MM.1S (cell line): ENCODE measurements around the gene NCBP1.

Experiments
- DNase-seq: peaks from one replicate; pipeline ENCODE4 v3.0.0-alpha.2; 2015
- H2AFZ ChIP-seq: fragments of 300-600 bp; sonication (generic); 2 replicates; pipeline ENCODE4 v1.6.0; 2016; ENCODE audit warnings: antibody characterized with exemption, low read length
- H3F3A ChIP-seq: fragments of 300-600 bp; sonication (generic); 2 replicates; pipeline ENCODE4 v1.6.1; 2016; ENCODE audit warnings: mild to moderate bottlenecking, antibody characterized with exemption, low read length, moderate library complexity, mixed read lengths; ENCODE audit not compliant: insufficient read depth
- H3K27ac ChIP-seq: fragments of 300-600 bp; sonication (generic); 2 replicates; pipeline ENCODE4 v1.5.1; 2016; ENCODE audit warnings: mild to moderate bottlenecking, low read length
- H3K27me3 ChIP-seq: fragments of 300-600 bp; sonication (generic); replicated peaks from 2 replicates; pipeline ENCODE4 v1.6.0; 2016; ENCODE audit warnings: low read length; ENCODE audit not compliant: insufficient read depth
- H3K36me3 ChIP-seq: fragments of 300-600 bp; sonication (generic); replicated peaks from 2 replicates; pipeline ENCODE4 v1.6.1; 2016; ENCODE audit warnings: mild to moderate bottlenecking, low read length, mixed read lengths; ENCODE audit not compliant: insufficient read depth
- H3K4me1 ChIP-seq: fragments of 300-600 bp; sonication (generic); 2 replicates; pipeline ENCODE4 v1.6.1; 2016; ENCODE audit warnings: low read length, mixed read lengths
- H3K4me2 ChIP-seq: fragments of 300-600 bp; sonication (generic); 2 replicates; pipeline ENCODE4 v1.6.0; 2016; ENCODE audit warnings: low read depth, low read length
- H3K4me3 ChIP-seq: fragments of 300-600 bp; sonication (generic); 2 replicates; pipeline ENCODE4 v1.5.1; 2016; ENCODE audit warnings: low read length, mixed read lengths
- H3K79me2 ChIP-seq: fragments of 300-600 bp; sonication (generic); 2 replicates; pipeline ENCODE4 v1.6.1; 2016; ENCODE audit warnings: mixed run types, low read length, mixed read lengths
- H3K9ac ChIP-seq: fragments of 300-600 bp; sonication (generic); 2 replicates; pipeline ENCODE4 v1.6.1; 2016; ENCODE audit warnings: low read length, mixed read lengths
- H3K9me2 ChIP-seq: fragments of 300-600 bp; sonication (generic); replicated peaks from 2 replicates; pipeline ENCODE4 v1.6.1; 2016; ENCODE audit warnings: mild to moderate bottlenecking, low read length, mixed read lengths; ENCODE audit not compliant: insufficient read depth
- H3K9me3 ChIP-seq: fragments of 300-600 bp; sonication (generic); replicated peaks from 2 replicates; pipeline ENCODE4 v1.6.1; 2016; ENCODE audit warnings: mild to moderate bottlenecking, low read length, mixed read lengths; ENCODE audit not compliant: insufficient read depth
- H4K20me1 ChIP-seq: fragments of 300-600 bp; sonication (generic); 2 replicates; pipeline ENCODE4 v1.6.1; 2016; ENCODE audit warnings: mild to moderate bottlenecking, low read length, moderate library complexity, mixed read lengths; ENCODE audit not compliant: insufficient read depth
- CTCF ChIP-seq: fragments of 300-600 bp; sonication (generic); IDR thresholded peaks from 2 replicates; pipeline ENCODE4 v1.5.1; 2016; ENCODE audit warnings: antibody characterized with exemption, low read length, mixed read lengths
- EZH2 ChIP-seq: fragments of 300-600 bp; sonication (generic); optimal IDR thresholded peaks from 2 replicates; pipeline ENCODE3; 2017; ENCODE audit warnings: low read depth, mild to moderate bottlenecking, antibody characterized with exemption, low read length, mixed read lengths
- EZH2phosphoT487 ChIP-seq: fragments of 300-600 bp; sonication (generic); IDR thresholded peaks from 2 replicates; pipeline ENCODE4 v1.6.1; 2018; ENCODE audit warnings: antibody characterized with exemption, low read length

Gene NCBP1

GRCh38 chr9:97596906-97597305 lies 36.7 kb upstream of the NCBP1 start:
- no peak for DNase-seq
- H3F3A ChIP-seq, result 0 out of 2 replicates have a peak, but pooled peaks cover 3% of the 10 kb centered on the region
- no peak overlapping the region for H3K9ac ChIP-seq
- H3K27me3 ChIP-seq, result no peaks in the 10 kb centered on the region
- H3K4me2 ChIP-seq, result no peak overlapping the region
- no peaks in the 10 kb centered on the region for H4K20me1 ChIP-seq
- no peaks in the 10 kb centered on the region for H3K79me2 ChIP-seq
- H3K4me3 ChIP-seq, result no peak overlapping the region
- no peaks in the 10 kb centered on the region for H3K9me2 ChIP-seq
- H3K36me3 ChIP-seq, result 0 out of 2 replicates have a peak, but pooled peaks cover 2% of the 10 kb centered on the region
- peaks cover 16% of the 10 kb centered on the region for H3K4me1 ChIP-seq
- no peaks in the 10 kb centered on the region for H3K9me3 ChIP-seq
- H3K27ac ChIP-seq, result no peak overlapping the region
- H2AFZ ChIP-seq, result no peak overlapping the region
- TF ChIP-seq CTCF, result no peak
- no peak for TF ChIP-seq EZH2

- peak overlapping the region; percentile 70 for H2AFZ ChIP-seq
- H3K4me1 ChIP-seq, result peaks cover 16% of the 10 kb centered on the region
- H3K9me2 ChIP-seq, result no peaks in the 10 kb centered on the region
- 0 out of 2 replicates have a peak overlapping the region, but pooled peaks have one; percentile 23 for H3K4me3 ChIP-seq
- peak overlapping the region; percentile 75 for H3K4me2 ChIP-seq
- H3K9ac ChIP-seq, result no peak overlapping the region
- DNase-seq, result peak; percentile 86
- H3F3A ChIP-seq, result 0 out of 2 replicates have a peak, but pooled peaks cover 3% of the 10 kb centered on the region
- H4K20me1 ChIP-seq, result no peaks in the 10 kb centered on the region
- TF ChIP-seq CTCF (peak; percentile 96), EZH2 (no peak)
- no peaks in the 10 kb centered on the region for H3K27me3 ChIP-seq
- H3K36me3 ChIP-seq, result 0 out of 2 replicates have a peak, but pooled peaks cover 2% of the 10 kb centered on the region
- peak overlapping the region; percentile 12; the same call in 1 of the 2 replicates for H3K27ac ChIP-seq
- H3K79me2 ChIP-seq, result no peaks in the 10 kb centered on the region
- no peaks in the 10 kb centered on the region for H3K9me3 ChIP-seq
Observed at GRCh38 chr9:97598461-97599288, 34.9 kb upstream of the NCBP1 start.

GRCh38 chr9:97599314-97599846 lies 34.2 kb upstream of the NCBP1 start:
- H3K36me3 ChIP-seq, result 0 out of 2 replicates have a peak, but pooled peaks cover 2% of the 10 kb centered on the region
- no peaks in the 10 kb centered on the region for H3K9me3 ChIP-seq
- no peak overlapping the region for H3K4me3 ChIP-seq
- no peak overlapping the region for H2AFZ ChIP-seq
- peaks cover 16% of the 10 kb centered on the region for H3K4me1 ChIP-seq
- peak; percentile 17 for DNase-seq
- no peaks in the 10 kb centered on the region for H4K20me1 ChIP-seq
- no peaks in the 10 kb centered on the region for H3K9me2 ChIP-seq
- TF ChIP-seq EZH2phosphoT487 (no peak), CTCF (no peak), EZH2 (no peak)
- no peaks in the 10 kb centered on the region for H3K27me3 ChIP-seq
- no peak overlapping the region for H3K4me2 ChIP-seq
- peak overlapping the region; percentile 12; the same call in 1 of the 2 replicates for H3K27ac ChIP-seq
- H3K79me2 ChIP-seq, result no peaks in the 10 kb centered on the region
- H3F3A ChIP-seq, result 0 out of 2 replicates have a peak, but pooled peaks cover 3% of the 10 kb centered on the region
- H3K9ac ChIP-seq, result no peak overlapping the region
